Muscle of leg (tissue), 11 donors: ENCODE measurements around the gene PRDM16. TPM values are rescaled to one million over a fixed set of nuclear protein-coding genes. Genes with fewer than 3 reads are reported as not detected.

Source experiments
- DNase-seq: peaks from one replicate; pipeline ENCODE4 v3.0.0; 2013
- H3K27ac ChIP-seq: one replicate; pipeline ENCODE4 v1.5.1; 2013; ENCODE audit warnings: mild to moderate bottlenecking, low read length, control low read depth
- H3K27me3 ChIP-seq: one replicate; pipeline ENCODE4 v1.6.1; 2013; ENCODE audit warnings: low read length; ENCODE audit not compliant: control insufficient read depth, insufficient read depth
- H3K36me3 ChIP-seq: one replicate; pipeline ENCODE4 v1.6.1; 2013; ENCODE audit warnings: low read length; ENCODE audit not compliant: control insufficient read depth, insufficient read depth
- H3K4me1 ChIP-seq: one replicate; pipeline ENCODE4 v1.6.1; 2013; ENCODE audit warnings: low read length; ENCODE audit not compliant: control insufficient read depth, insufficient read depth
- H3K4me3 ChIP-seq: one replicate; pipeline ENCODE4 v1.5.1; 2013; ENCODE audit warnings: low read length, control low read depth
- H3K9me3 ChIP-seq: replicated peaks from 2 replicates; pipeline ENCODE4 v1.6.1; 2013; ENCODE audit warnings: low read depth, low read length; ENCODE audit not compliant: control insufficient read depth
- WGBS: methylation state at CpG from one replicate; pipeline ENCODE4 v1.1.5; 2013; ENCODE audit warnings: missing lambda C conversion rate; ENCODE audit not compliant: insufficient coverage; 5-methylcytosine and 5-hydroxymethylcytosine counted together
- polyA plus RNA-seq, 8 donors: library from polyadenylated mRNA; unstranded; fragments of 120-200 nt; gene quantifications; one replicate each; pipeline versions ENCODE4 v1.2.1 to v1.2.3, GENCODE V29; 2013; ENCODE audit warnings: inconsistent platforms in 1 of 8, low replicate concordance in 1 of 8; ENCODE audit not compliant: insufficient read length in 8 of 8, insufficient read depth in 1 of 8
- total RNA-seq: library from RNA; stranded (reverse); fragments of 120-200 nt; gene quantifications from one replicate; pipeline ENCODE4 v1.2.4, GENCODE V29; 2013

Gene PRDM16
- total and polyA plus RNA-seq, 9 donors: 0.43 to 1.9 (median 0.95) TPM

GRCh38 chr1:3026124-3026523 lies 42.9 kb upstream of the PRDM16 start:
- DNase-seq: no peak
- H3K27ac ChIP-seq: no peak overlapping the region
- 93% methylated on average over 1 of the region's 1 CpG for WGBS
- H3K4me3 ChIP-seq: no peak overlapping the region
- no peaks in the 10 kb centered on the region for H3K36me3 ChIP-seq
- H3K9me3 ChIP-seq: no peaks in the 10 kb centered on the region
- no peaks in the 10 kb centered on the region for H3K4me1 ChIP-seq
- peaks cover 38% of the 10 kb centered on the region for H3K27me3 ChIP-seq

GRCh38 chr1:3026581-3027391 lies 42.2 kb upstream of the PRDM16 start:
- Histone ChIP-seq H3K4me3 (no peak overlapping the region), H3K9me3 (no peaks in the 10 kb centered on the region), H3K4me1 (no peaks in the 10 kb centered on the region), H3K36me3 (no peaks in the 10 kb centered on the region), H3K27me3 (peaks cover 42% of the 10 kb centered on the region), H3K27ac (no peak overlapping the region)
- no peak for DNase-seq
- 86% methylated on average over 10 of the region's 11 CpGs for WGBS

- DNase-seq: no peak
- Histone ChIP-seq H3K4me1 (peaks cover 6% of the 10 kb centered on the region), H3K36me3 (no peaks in the 10 kb centered on the region), H3K27me3 (peaks cover 42% of the 10 kb centered on the region), H3K9me3 (no peaks in the 10 kb centered on the region), H3K4me3 (no peak overlapping the region), H3K27ac (no peak overlapping the region)
- 73% methylated on average over 18 of the region's 20 CpGs for WGBS
Observed at GRCh38 chr1:3027611-3028371, 41.2 kb upstream of the PRDM16 start.

DNA sequence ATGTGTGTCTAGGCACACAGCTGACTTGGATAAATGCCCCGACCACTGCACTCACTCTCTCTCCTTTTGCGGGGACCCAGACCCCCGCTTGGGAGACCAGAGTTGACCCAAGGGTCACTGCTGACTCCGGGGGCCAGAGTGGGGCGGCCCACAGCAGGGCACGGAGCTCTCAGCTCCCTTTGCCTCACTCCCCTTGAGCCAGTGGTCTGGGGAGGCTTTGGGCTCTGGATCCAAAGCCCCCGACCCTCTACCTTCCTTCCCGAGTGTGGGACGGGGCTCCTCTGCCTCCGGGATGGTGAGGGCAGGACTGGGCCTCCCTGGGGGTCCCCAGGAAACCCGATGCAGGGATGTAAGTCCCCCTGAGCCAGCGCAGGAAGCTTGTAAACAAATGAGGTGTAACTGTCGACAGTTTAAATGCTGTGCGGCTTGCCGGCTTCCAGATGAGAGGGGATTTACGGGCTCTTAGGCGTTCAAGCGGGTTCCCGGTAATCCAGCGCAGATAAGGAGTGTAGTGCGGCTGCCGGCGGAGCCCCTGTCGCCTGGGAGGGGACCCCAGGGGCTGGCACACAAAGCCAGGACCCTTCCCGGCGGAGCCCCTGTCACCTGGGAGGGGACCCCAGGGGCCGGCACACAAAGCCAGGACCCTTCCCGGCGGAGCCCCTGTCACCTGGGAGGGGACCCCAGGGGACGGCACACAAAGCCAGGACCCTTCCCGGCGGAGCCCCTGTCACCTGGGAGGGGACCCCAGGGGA lies 40.3 kb upstream of the PRDM16 start:
- no peak for DNase-seq
- H3K27me3 ChIP-seq: peaks cover 42% of the 10 kb centered on the region
- 9% methylated on average over 21 of the region's 32 CpGs for WGBS

DNA sequence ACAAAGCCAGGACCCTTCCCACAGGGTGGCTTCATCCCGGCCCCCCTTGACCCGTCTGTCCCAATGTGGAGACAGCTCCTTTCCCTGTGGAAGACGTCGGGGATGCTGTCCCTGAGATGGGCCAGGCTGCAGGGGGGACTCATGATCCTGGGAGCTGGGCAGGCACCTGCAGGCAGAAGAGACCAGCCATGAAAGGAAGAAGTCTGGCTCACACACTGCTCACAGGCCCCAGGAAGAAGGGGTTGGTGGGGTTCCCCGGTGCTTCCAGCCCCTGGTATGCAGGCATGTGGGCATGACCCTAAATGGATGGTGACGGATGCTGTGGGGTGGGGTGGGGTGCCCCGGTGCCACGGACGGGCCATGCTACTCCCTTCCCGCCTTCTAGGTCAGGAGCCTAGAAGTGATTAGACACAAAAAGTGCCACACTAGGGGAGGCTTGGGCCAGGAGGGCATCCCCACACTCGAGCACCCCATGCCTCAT lies 39.5 kb upstream of the PRDM16 start:
- H3K4me1 ChIP-seq: peaks cover 6% of the 10 kb centered on the region
- no peak overlapping the region for H3K27ac ChIP-seq
- H3K36me3 ChIP-seq: no peaks in the 10 kb centered on the region
- no peak overlapping the region for H3K4me3 ChIP-seq
- peaks cover 40% of the 10 kb centered on the region for H3K27me3 ChIP-seq
- 83% methylated on average over 11 of the region's 11 CpGs for WGBS
- no peak for DNase-seq
- H3K9me3 ChIP-seq: no peaks in the 10 kb centered on the region

More for the DNA sequence above, 40.3 kb upstream of the PRDM16 start:
- Histone ChIP-seq H3K4me1 (peaks cover 6% of the 10 kb centered on the region), H3K4me3 (no peak overlapping the region), H3K9me3 (no peaks in the 10 kb centered on the region), H3K36me3 (no peaks in the 10 kb centered on the region), H3K27ac (no peak overlapping the region)

DNA sequence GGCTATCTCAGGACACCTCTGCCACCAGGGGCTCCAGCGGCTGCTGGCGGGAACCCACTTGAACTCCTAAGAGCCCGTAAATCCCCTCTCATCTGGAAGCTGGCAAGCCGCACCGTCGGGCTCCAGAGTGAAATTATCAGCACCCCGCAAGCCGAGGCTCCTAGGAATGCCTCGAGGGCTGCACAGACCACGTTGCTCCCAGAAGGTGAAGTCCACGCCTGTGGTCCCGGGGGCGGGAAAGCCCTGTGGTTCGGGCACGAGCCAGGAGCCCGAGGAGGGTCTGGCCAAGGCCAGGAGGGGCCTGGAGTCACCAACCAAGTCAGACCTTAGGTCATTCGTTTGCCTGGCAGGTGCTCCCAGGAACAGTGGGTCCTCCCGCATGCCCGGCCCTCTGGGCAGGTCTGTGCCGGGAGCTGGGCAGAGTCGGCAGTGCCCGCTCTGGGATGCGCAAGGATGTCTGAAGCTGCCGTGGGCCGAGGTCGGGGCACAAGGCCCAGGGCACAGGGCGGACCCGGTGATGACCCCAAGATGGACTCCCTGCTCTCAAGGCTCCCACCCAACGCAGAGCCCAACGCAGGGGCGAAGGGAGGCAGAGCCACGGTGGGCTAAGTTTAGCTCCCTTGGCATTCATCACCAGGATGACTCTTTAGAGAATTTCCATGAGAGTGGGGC lies 38.9 kb upstream of the PRDM16 start:
- 90% methylated on average over 29 of the region's 32 CpGs for WGBS
- Histone ChIP-seq H3K4me3 (no peak overlapping the region), H3K36me3 (no peaks in the 10 kb centered on the region), H3K4me1 (peaks cover 7% of the 10 kb centered on the region), H3K27me3 (peaks cover 39% of the 10 kb centered on the region), H3K27ac (no peak overlapping the region), H3K9me3 (no peaks in the 10 kb centered on the region)
- no peak for DNase-seq

DNA sequence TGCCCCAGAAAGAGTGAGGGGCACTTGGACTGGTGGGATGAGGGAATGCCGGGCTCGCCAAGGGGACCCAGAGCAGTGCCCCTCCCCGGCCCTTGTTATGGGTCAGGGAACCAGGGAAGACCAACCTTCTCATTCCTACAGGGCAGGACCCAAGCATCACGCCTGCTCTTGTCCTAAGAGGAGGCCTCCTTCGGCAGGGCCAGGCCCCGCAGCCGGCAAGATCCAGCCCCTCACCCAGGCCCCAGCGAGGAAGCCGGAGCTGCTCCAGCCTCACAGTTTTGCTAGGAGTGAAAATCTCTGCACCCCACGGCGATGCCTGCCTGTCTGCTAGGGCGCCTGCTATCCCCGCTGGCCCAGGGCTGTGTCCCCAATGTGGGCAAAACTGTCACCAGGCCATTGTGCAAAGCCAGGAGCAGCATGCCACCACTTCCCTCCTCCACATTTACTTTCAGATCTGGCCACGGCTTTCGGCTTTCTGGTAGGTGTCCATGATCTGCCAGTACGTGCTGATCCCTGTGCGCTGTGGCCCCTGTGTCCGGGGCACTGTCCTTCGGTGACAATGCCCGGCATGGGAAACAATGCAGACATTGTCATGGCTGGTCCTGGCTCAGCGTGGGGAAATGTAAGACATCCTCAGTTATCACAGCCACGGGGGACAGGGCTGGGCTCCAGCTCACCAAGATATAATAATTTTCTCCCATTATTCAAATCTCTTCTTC lies 38.2 kb upstream of the PRDM16 start:
- no peak for DNase-seq
- no peaks in the 10 kb centered on the region for H3K36me3 ChIP-seq
- no peak overlapping the region for H3K27ac ChIP-seq
- 60% methylated on average over 19 of the region's 22 CpGs for WGBS
- H3K27me3 ChIP-seq: peaks cover 35% of the 10 kb centered on the region
- H3K4me1 ChIP-seq: peaks cover 14% of the 10 kb centered on the region
- H3K4me3 ChIP-seq: no peak overlapping the region
- H3K9me3 ChIP-seq: no peaks in the 10 kb centered on the region

- H3K36me3 ChIP-seq: no peaks in the 10 kb centered on the region
- 43% methylated on average over 25 of the region's 35 CpGs for WGBS
- peaks cover 22% of the 10 kb centered on the region for H3K4me1 ChIP-seq
- H3K27ac ChIP-seq: no peak overlapping the region
- peaks cover 35% of the 10 kb centered on the region for H3K27me3 ChIP-seq
- no peak overlapping the region for H3K4me3 ChIP-seq
- DNase-seq: peak; percentile 40
- no peaks in the 10 kb centered on the region for H3K9me3 ChIP-seq
Observed at GRCh38 chr1:3031401-3032221, 37.4 kb upstream of the PRDM16 start.
